Ectodermal cell (in vitro differentiated cells): ENCODE data around the gene PARD3B.

ENCODE experiments used
- H3K27ac ChIP-seq: 2 replicates; pipeline ENCODE4 v1.7.0; 2013; ENCODE audit warnings: mild to moderate bottlenecking, low read depth, low read length; ENCODE audit not compliant: insufficient read depth, poor library complexity, severe bottlenecking
- H3K27me3 ChIP-seq: 2 replicates; pipeline ENCODE4 v1.7.0; 2013; ENCODE audit warnings: mild to moderate bottlenecking, low read length; ENCODE audit not compliant: insufficient read depth, control insufficient read depth, poor library complexity, severe bottlenecking
- H3K36me3 ChIP-seq: one replicate; pipeline ENCODE4 v1.7.0; 2013; ENCODE audit warnings: low read length; ENCODE audit not compliant: control insufficient read depth, insufficient read depth
- H3K4me1 ChIP-seq: one replicate; pipeline ENCODE4 v1.7.0; 2013; ENCODE audit warnings: low read length; ENCODE audit not compliant: control insufficient read depth, insufficient read depth
- H3K4me3 ChIP-seq: 2 replicates; pipeline ENCODE4 v1.7.0; 2013; ENCODE audit warnings: low read depth, low read length, control low read depth; ENCODE audit not compliant: insufficient read depth
- H3K9me3 ChIP-seq: 2 replicates; pipeline ENCODE4 v1.7.0; 2013; ENCODE audit warnings: mild to moderate bottlenecking, low read length, moderate library complexity; ENCODE audit not compliant: control insufficient read depth
- WGBS, 2 experiments: methylation state at CpG; one replicate each; pipeline ENCODE4 v1.1.7; 2013; ENCODE audit warnings: missing lambda C conversion rate in 2 of 2; 5-methylcytosine and 5-hydroxymethylcytosine counted together

PARD3B gene

GRCh38 chr2:205661281-205661680 is 1116.0 kb downstream of the PARD3B start:
- Histone ChIP-seq H3K4me1 (no peaks in the 10 kb centered on the region), H3K36me3 (no peaks in the 10 kb centered on the region), H3K27me3 (peaks cover 13% of the 10 kb centered on the region), H3K4me3 (no peak overlapping the region), H3K27ac (no peak overlapping the region), H3K9me3 (no peaks in the 10 kb centered on the region)
- 91 to 97% methylated on average over 5 of the region's 5 CpGs for WGBS, 2 experiments

DNA sequence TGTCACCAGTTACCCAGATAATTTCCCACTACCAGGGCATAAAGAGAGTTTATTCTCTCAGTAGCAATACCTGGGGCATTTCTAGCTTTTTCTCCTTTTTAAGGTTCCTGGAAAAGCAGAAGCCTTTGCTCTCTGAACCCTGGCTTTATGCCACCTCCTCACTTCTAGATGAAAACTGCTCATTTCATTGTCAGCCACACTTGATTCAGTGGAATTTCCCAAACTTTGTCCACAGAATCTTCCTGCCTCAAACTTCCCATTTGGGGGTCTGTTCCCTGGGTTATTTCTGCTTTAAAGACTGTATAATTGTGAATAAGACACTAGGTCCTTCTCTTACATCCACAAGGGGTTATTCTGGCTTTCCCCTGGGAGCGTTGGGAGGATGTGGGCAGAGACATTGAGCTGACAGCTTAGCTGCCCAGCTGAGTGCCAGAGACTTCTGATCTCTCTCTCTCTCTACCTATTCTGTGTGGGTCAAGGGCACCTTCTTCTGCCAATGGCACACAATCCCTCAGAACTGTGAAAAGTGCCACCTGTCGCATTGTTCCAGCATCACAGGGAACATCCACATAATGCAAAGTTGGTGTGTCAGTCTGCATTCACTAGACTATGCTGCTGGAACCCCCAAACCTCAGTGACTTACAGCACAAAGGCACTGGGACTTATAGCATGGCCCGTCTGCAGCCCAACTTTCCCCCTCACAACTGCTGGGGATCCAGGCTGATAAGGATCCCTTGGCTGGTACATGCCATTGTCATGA is 1117.1 kb downstream of the PARD3B start:
- Histone ChIP-seq H3K4me1 (no peaks in the 10 kb centered on the region), H3K27me3 (peaks cover 13% of the 10 kb centered on the region)
- 92% methylated on average over 3 of the region's 3 CpGs for WGBS, 2 experiments

GRCh38 chr2:205665791-205666190 is 1120.5 kb downstream of the PARD3B start:
- no peak overlapping the region for H3K4me3 ChIP-seq
- no peak overlapping the region for H3K27ac ChIP-seq
- peaks cover 13% of the 10 kb centered on the region for H3K27me3 ChIP-seq
- 68 to 83% methylated on average over 2 of the region's 2 CpGs for WGBS, 2 experiments
- H3K4me1 ChIP-seq = no peaks in the 10 kb centered on the region
- no peaks in the 10 kb centered on the region for H3K9me3 ChIP-seq
- H3K36me3 ChIP-seq = no peaks in the 10 kb centered on the region

More for the DNA sequence above, 1117.1 kb downstream of the PARD3B start:
- Histone ChIP-seq H3K9me3 (no peaks in the 10 kb centered on the region), H3K36me3 (no peaks in the 10 kb centered on the region), H3K4me3 (no peak overlapping the region), H3K27ac (no peak overlapping the region)
